ENCODE data around the gene COPG2.
"Not testable (repeated sequence)": the region's sequence is repeated elsewhere in the genome, so short reads cannot be mapped to it uniquely, and the experiment has no call there.

Gene COPG2

DNA sequence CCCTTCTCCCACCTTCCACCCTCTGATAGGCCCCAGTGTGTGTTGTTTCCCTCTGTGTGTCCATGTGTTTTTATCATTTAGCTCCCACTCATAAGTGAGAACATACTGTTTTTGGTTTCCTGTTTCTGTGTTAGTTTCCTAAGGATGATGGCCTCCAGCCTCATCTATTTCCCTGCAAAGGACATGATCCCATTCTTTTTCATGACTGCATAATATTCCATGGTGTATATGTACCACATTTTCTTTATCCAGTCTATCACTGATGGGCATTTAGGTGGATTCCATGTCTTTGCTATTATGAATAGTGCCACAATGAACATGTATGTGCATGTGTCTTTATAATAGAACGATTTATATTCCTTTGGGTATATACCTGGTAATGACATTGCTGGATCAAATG is 23.8 kb upstream of the COPG2 start:
- H3K4me3 ChIP-seq (ENCODE audit: low read length in 2 of 2); H3K9me3 ChIP-seq (ENCODE audit: control insufficient read depth in 2 of 2, low read length in 2 of 2); H3K36me3 ChIP-seq (ENCODE audit: control insufficient read depth in 2 of 2, insufficient read depth in 2 of 2, low read length in 2 of 2); H3K9ac ChIP-seq (ENCODE audit: low read depth in 1 of 2, low read length in 2 of 2); H3K27me3 ChIP-seq (ENCODE audit: control insufficient read depth in 2 of 2, insufficient read depth in 2 of 2, low read length in 2 of 2); H3K27ac ChIP-seq (ENCODE audit: low read depth in 2 of 2, low read length in 2 of 2); H3K4me1 ChIP-seq (ENCODE audit: control insufficient read depth in 2 of 2, insufficient read depth in 2 of 2, low read length in 2 of 2): not testable (repeated sequence)

DNA sequence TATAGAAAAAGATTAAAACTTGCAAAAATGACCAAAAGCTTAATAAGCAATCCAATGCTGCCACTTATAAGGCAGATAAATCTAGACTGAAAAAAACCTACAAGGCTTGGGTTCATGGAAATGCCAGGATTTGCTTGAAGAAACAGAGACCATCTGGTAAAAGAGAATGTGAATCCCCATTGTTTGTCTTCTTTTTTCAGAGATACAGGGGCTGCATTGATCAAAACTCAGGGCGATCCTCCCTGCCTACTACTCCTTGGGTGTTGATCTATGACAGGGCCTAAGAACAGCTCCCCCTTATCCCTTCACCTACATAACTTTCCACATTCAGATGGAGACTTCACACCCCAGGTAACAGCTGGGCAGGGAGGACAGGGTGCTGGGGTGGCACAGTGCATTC is 21.1 kb upstream of the COPG2 start:
- H3K27me3 ChIP-seq (ENCODE audit: control insufficient read depth in 2 of 2, insufficient read depth in 2 of 2, low read length in 2 of 2) = no peaks in the 10 kb centered on the region
- H3K4me3 ChIP-seq (ENCODE audit: low read length in 2 of 2) = no peak overlapping the region
- no peak overlapping the region for H3K9ac ChIP-seq (ENCODE audit: low read depth in 1 of 2, low read length in 2 of 2)
- H3K27ac ChIP-seq (ENCODE audit: low read depth in 2 of 2, low read length in 2 of 2) = no peak overlapping the region
- no peaks in the 10 kb centered on the region for H3K4me1 ChIP-seq (ENCODE audit: control insufficient read depth in 2 of 2, insufficient read depth in 2 of 2, low read length in 2 of 2)
- no peaks in the 10 kb centered on the region for H3K9me3 ChIP-seq (ENCODE audit: control insufficient read depth in 2 of 2, low read length in 2 of 2)
- no peaks in the 10 kb centered on the region for H3K36me3 ChIP-seq (ENCODE audit: control insufficient read depth in 2 of 2, insufficient read depth in 2 of 2, low read length in 2 of 2)

DNA sequence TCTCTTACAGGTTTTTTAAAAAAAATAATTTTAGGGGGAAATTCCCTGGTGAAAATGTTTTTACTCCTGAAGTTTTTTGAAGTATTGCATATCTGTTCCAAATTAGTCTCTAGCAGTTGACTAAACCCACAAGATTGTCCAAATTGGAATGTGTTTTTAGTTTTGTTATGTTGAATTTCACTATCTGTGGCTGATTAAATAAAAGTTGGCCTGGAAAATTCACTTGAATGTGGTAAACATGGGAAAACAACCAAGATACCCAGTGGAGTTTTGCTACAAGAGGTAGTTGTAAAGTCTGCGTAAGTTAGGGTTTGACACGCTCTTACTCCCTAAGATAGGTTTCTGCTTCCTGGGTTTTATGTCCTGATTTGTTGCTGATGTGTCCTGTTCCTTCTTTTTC is 14.5 kb upstream of the COPG2 start:
- Histone ChIP-seq H3K27me3 (ENCODE audit: control insufficient read depth in 2 of 2, insufficient read depth in 2 of 2, low read length in 2 of 2) (no peaks in the 10 kb centered on the region), H3K4me3 (ENCODE audit: low read length in 2 of 2) (no peak overlapping the region), H3K9ac (ENCODE audit: low read depth in 1 of 2, low read length in 2 of 2) (no peak overlapping the region), H3K9me3 (ENCODE audit: control insufficient read depth in 2 of 2, low read length in 2 of 2) (no peaks in the 10 kb centered on the region), H3K4me1 (ENCODE audit: control insufficient read depth in 2 of 2, insufficient read depth in 2 of 2, low read length in 2 of 2) (no peaks in the 10 kb centered on the region), H3K27ac (ENCODE audit: low read depth in 2 of 2, low read length in 2 of 2) (no peak overlapping the region), H3K36me3 (ENCODE audit: control insufficient read depth in 2 of 2, insufficient read depth in 2 of 2, low read length in 2 of 2) (no peaks in the 10 kb centered on the region)

DNA sequence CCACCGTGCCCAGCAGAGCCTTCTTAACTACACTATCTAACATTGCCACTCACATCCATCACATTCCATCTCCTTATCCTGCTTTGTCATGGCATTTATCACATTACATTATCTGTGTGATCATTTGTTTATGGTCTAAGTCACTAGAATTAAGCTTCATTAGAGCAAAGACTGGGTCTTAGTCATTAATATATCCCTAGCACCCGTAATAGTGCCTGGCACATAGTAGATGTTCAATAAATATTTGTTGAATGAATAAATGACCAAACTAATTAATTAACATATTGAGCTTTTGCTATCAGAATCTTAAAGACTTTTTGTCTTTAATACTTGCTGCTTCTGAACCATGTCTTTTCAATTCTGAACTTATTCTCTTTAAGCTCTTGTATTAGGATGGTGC is 5.9 kb upstream of the COPG2 start:
- H3K36me3 ChIP-seq (ENCODE audit: control insufficient read depth in 2 of 2, insufficient read depth in 2 of 2, low read length in 2 of 2) = no peaks in the 10 kb centered on the region
- no peaks in the 10 kb centered on the region for H3K9me3 ChIP-seq (ENCODE audit: control insufficient read depth in 2 of 2, low read length in 2 of 2)
- H3K4me3 ChIP-seq (ENCODE audit: low read length in 2 of 2) = no peak overlapping the region
- H3K4me1 ChIP-seq (ENCODE audit: control insufficient read depth in 2 of 2, insufficient read depth in 2 of 2, low read length in 2 of 2) = no peaks in the 10 kb centered on the region
- H3K27ac ChIP-seq (ENCODE audit: low read depth in 2 of 2, low read length in 2 of 2) = no peak overlapping the region
- no peaks in the 10 kb centered on the region for H3K27me3 ChIP-seq (ENCODE audit: control insufficient read depth in 2 of 2, insufficient read depth in 2 of 2, low read length in 2 of 2)
- no peak overlapping the region for H3K9ac ChIP-seq (ENCODE audit: low read depth in 1 of 2, low read length in 2 of 2)

- Histone ChIP-seq H3K4me1 (ENCODE audit: control insufficient read depth in 2 of 2, insufficient read depth in 2 of 2, low read length in 2 of 2) (peaks cover 0 to 3% of the 10 kb centered on the region in 2 donors), H3K9me3 (ENCODE audit: control insufficient read depth in 2 of 2, low read length in 2 of 2) (no peaks in the 10 kb centered on the region), H3K9ac (ENCODE audit: low read depth in 1 of 2, low read length in 2 of 2) (no peak overlapping the region), H3K4me3 (ENCODE audit: low read length in 2 of 2) (no peak overlapping the region), H3K27ac (ENCODE audit: low read depth in 2 of 2, low read length in 2 of 2) (no peak overlapping the region), H3K36me3 (ENCODE audit: control insufficient read depth in 2 of 2, insufficient read depth in 2 of 2, low read length in 2 of 2) (no peaks in the 10 kb centered on the region), H3K27me3 (ENCODE audit: control insufficient read depth in 2 of 2, insufficient read depth in 2 of 2, low read length in 2 of 2) (no peaks in the 10 kb centered on the region)
These were observed 4.5 kb upstream of the COPG2 start for GRCh38 chr7:130673066-130673465.

GRCh38 chr7:130672146-130672545 is 3.6 kb upstream of the COPG2 start:
- Histone ChIP-seq H3K4me3 (ENCODE audit: low read length in 2 of 2) (no peak overlapping the region), H3K27me3 (ENCODE audit: control insufficient read depth in 2 of 2, insufficient read depth in 2 of 2, low read length in 2 of 2) (no peaks in the 10 kb centered on the region), H3K9me3 (ENCODE audit: control insufficient read depth in 2 of 2, low read length in 2 of 2) (no peaks in the 10 kb centered on the region), H3K36me3 (ENCODE audit: control insufficient read depth in 2 of 2, insufficient read depth in 2 of 2, low read length in 2 of 2) (no peaks in the 10 kb centered on the region), H3K4me1 (ENCODE audit: control insufficient read depth in 2 of 2, insufficient read depth in 2 of 2, low read length in 2 of 2) (peaks cover 0 to 3% of the 10 kb centered on the region in 2 donors), H3K27ac (ENCODE audit: low read depth in 2 of 2, low read length in 2 of 2) (no peak overlapping the region), H3K9ac (ENCODE audit: low read depth in 1 of 2, low read length in 2 of 2) (no peak overlapping the region)

- Histone ChIP-seq H3K27ac (ENCODE audit: low read depth in 2 of 2, low read length in 2 of 2) (peak overlapping the region; percentile 48 to 81), H3K9me3 (ENCODE audit: control insufficient read depth in 2 of 2, low read length in 2 of 2) (no peaks in the 10 kb centered on the region)
These were observed 645 bp upstream of the COPG2 start for GRCh38 chr7:130669085-130669700.

DNA sequence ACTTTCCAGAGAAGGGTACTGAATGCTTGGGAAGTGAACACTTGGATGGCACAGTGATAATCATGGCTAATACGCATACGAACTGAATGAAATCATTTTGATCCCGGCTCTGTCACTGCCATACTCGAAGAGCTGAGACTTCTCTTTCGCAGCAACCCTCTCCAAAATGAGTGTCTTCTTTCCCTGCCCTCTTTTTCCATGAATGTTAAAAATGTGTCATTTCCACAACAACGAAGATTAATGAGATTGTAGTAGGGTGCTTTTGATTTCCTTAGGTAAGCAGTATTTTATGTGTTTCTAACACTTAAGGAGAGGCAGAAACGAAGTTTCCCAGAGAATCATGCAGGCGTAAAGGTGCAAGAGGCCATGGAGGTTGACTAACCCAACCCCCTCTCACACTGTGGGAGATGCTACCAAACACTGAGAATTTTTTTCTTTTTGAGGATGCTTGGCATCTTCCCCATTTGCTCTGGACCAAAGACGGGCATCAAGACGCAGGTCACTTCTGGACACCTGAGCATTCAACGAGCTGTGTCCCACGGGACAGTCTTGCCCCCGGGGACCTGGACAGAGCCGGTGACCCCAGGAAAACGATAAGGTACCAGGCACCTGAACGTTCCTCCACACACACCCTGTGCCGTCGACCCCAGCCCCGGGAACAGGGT is 823 bp downstream of the COPG2 start:
- H3K36me3 ChIP-seq (ENCODE audit: control insufficient read depth in 2 of 2, insufficient read depth in 2 of 2, low read length in 2 of 2) = peaks cover 0 to 2% of the 10 kb centered on the region in 2 donors
- H3K9me3 ChIP-seq (ENCODE audit: control insufficient read depth in 2 of 2, low read length in 2 of 2) = no peaks in the 10 kb centered on the region
- H3K9ac ChIP-seq (ENCODE audit: low read depth in 1 of 2, low read length in 2 of 2) = peak overlapping the region; percentile 64 to 74
- peak overlapping the region; percentile 31 to 57 for H3K27ac ChIP-seq (ENCODE audit: low read depth in 2 of 2, low read length in 2 of 2)
- H3K4me1 ChIP-seq (ENCODE audit: control insufficient read depth in 2 of 2, insufficient read depth in 2 of 2, low read length in 2 of 2) = peaks cover 0 to 3% of the 10 kb centered on the region in 2 donors
- H3K4me3 ChIP-seq (ENCODE audit: low read length in 2 of 2) = peak overlapping the region; percentile 70 to 81
- H3K27me3 ChIP-seq (ENCODE audit: control insufficient read depth in 2 of 2, insufficient read depth in 2 of 2, low read length in 2 of 2) = no peaks in the 10 kb centered on the region

More at GRCh38 chr7:130669085-130669700, 645 bp upstream of the COPG2 start:
- peak overlapping the region; percentile 70 to 81 for H3K4me3 ChIP-seq (ENCODE audit: low read length in 2 of 2)
- H3K27me3 ChIP-seq (ENCODE audit: control insufficient read depth in 2 of 2, insufficient read depth in 2 of 2, low read length in 2 of 2) = no peaks in the 10 kb centered on the region
- peaks cover 0 to under 1% of the 10 kb centered on the region in 2 donors for H3K36me3 ChIP-seq (ENCODE audit: control insufficient read depth in 2 of 2, insufficient read depth in 2 of 2, low read length in 2 of 2)
- peaks cover 0 to 3% of the 10 kb centered on the region in 2 donors for H3K4me1 ChIP-seq (ENCODE audit: control insufficient read depth in 2 of 2, insufficient read depth in 2 of 2, low read length in 2 of 2)
- peak overlapping the region; percentile 69 to 76 for H3K9ac ChIP-seq (ENCODE audit: low read depth in 1 of 2, low read length in 2 of 2)

- no peak overlapping the region for H3K4me3 ChIP-seq (ENCODE audit: low read length in 2 of 2)
- H3K4me1 ChIP-seq (ENCODE audit: control insufficient read depth in 2 of 2, insufficient read depth in 2 of 2, low read length in 2 of 2) = no peaks in the 10 kb centered on the region
- peaks cover 5 to 17% of the 10 kb centered on the region in 2 donors for H3K36me3 ChIP-seq (ENCODE audit: control insufficient read depth in 2 of 2, insufficient read depth in 2 of 2, low read length in 2 of 2)
- H3K9ac ChIP-seq (ENCODE audit: low read depth in 1 of 2, low read length in 2 of 2) = no peak overlapping the region
- no peaks in the 10 kb centered on the region for H3K27me3 ChIP-seq (ENCODE audit: control insufficient read depth in 2 of 2, insufficient read depth in 2 of 2, low read length in 2 of 2)
- no peak overlapping the region for H3K27ac ChIP-seq (ENCODE audit: low read depth in 2 of 2, low read length in 2 of 2)
- H3K9me3 ChIP-seq (ENCODE audit: control insufficient read depth in 2 of 2, low read length in 2 of 2) = no peaks in the 10 kb centered on the region
These were observed 6.1 kb downstream of the COPG2 start for GRCh38 chr7:130662426-130662825.

DNA sequence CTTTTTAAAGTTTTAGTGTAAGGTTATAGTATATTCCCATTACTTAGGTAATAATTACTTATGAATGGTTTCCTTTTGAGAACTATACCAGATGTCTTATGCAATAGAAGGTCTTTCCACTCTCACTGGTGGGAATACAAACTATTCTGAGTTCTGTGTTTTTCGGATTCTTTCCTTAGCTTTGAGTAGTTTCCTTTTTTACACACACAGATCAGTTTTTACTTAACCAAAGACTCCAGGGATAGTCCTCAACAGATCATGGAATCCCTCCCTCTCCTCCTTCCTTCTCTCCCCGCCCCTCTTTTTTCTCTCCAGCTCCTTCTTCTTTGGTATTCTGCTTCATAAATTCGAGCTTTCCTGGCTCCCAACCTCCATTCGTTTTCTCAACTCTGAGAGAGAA is 13.3 kb downstream of the COPG2 start:
- no peak overlapping the region for H3K4me3 ChIP-seq (ENCODE audit: low read length in 2 of 2)
- H3K9me3 ChIP-seq (ENCODE audit: control insufficient read depth in 2 of 2, low read length in 2 of 2) = no peaks in the 10 kb centered on the region
- H3K27me3 ChIP-seq (ENCODE audit: control insufficient read depth in 2 of 2, insufficient read depth in 2 of 2, low read length in 2 of 2) = no peaks in the 10 kb centered on the region
- no peak overlapping the region for H3K9ac ChIP-seq (ENCODE audit: low read depth in 1 of 2, low read length in 2 of 2)
- H3K27ac ChIP-seq (ENCODE audit: low read depth in 2 of 2, low read length in 2 of 2) = no peak overlapping the region
- H3K4me1 ChIP-seq (ENCODE audit: control insufficient read depth in 2 of 2, insufficient read depth in 2 of 2, low read length in 2 of 2) = no peaks in the 10 kb centered on the region
- H3K36me3 ChIP-seq (ENCODE audit: control insufficient read depth in 2 of 2, insufficient read depth in 2 of 2, low read length in 2 of 2) = peaks cover 3 to 7% of the 10 kb centered on the region in 2 donors

Data from mucosa of rectum (tissue), 2 donors.